Activated CD8-positive, alpha-beta T cell treated with anti-CD3 and anti-CD28 coated beads for 36 hours (primary cell): ENCODE data around the gene TUBA4A. TPM values are rescaled to one million over a fixed set of nuclear protein-coding genes. Genes with fewer than 3 reads are reported as not detected.

Experiments used
- ATAC-seq: fragments of 200-7000 bp; cut with Tn5 transposase; one replicate; pipeline ENCODE4 v1.10.0; 2021; ENCODE audit warnings: mild to moderate bottlenecking, moderate library complexity
- CTCF ChIA-PET: fragments of 350-600 bp; sonication (Branson Sonifier 250); formaldehyde crosslinking; loops from one replicate; lab custom pipeline; 2021; ENCODE audit warnings: antibody characterized with exemption; lab: Charles Lee
- POLR2A ChIA-PET: fragments of 350-600 bp; sonication (Branson Sonifier 250); formaldehyde crosslinking; loops from one replicate; lab custom pipeline; 2021; ENCODE audit warnings: antibody characterized with exemption; lab: Charles Lee
- DNase-seq: peaks from one replicate; pipeline ENCODE4 v3.0.0-alpha.2; 2020
- H3K27ac Mint-ChIP-seq: one replicate; pipeline ENCODE4 v1.8.0; 2021; ENCODE audit warnings: mild to moderate bottlenecking, mixed read lengths
- H3K27me3 Mint-ChIP-seq: one replicate; pipeline ENCODE4 v1.8.0; 2021; ENCODE audit warnings: mixed read lengths
- H3K36me3 Mint-ChIP-seq: one replicate; pipeline ENCODE4 v1.8.0; 2021; ENCODE audit warnings: low read depth, mixed read lengths
- H3K4me1 Mint-ChIP-seq: one replicate; pipeline ENCODE4 v1.8.0; 2021; ENCODE audit warnings: low read depth, mixed read lengths
- H3K4me3 Mint-ChIP-seq: one replicate; pipeline ENCODE4 v1.8.0; 2021; ENCODE audit warnings: mild to moderate bottlenecking, moderate library complexity, mixed read lengths
- H3K9me3 Mint-ChIP-seq: one replicate; pipeline ENCODE4 v1.8.0; 2021; ENCODE audit warnings: mixed read lengths
- CTCF ChIP-seq: fragments of 200-600 bp; IDR thresholded peaks from one replicate; pipeline ENCODE4 v1.8.0; 2022; ENCODE audit warnings: antibody characterized with exemption, mild to moderate bottlenecking
- intact Hi-C: fragments of 100-400 bp; cut with micrococcal nuclease; formaldehyde crosslinking; loops from one replicate; pipeline ENCODE4 v1.10.0; 2022
- total RNA-seq, 2 experiments: library from RNA; stranded (reverse); gene quantifications; one replicate each; pipeline ENCODE4 v1.2.3, GENCODE V29; 2021

TUBA4A gene
- total RNA-seq, 2 experiments from 2014 or later = 226 TPM

- peak within 1 kb of the TSS; percentile 77 for H3K4me3 Mint-ChIP-seq
- ChIA-PET CTCF (interaction anchor here (0.9 to 10.1 kb wide), 9 partner anchors 8 to 82 kb away, joined by 3 to 132 read pairs (median 6); partner anchors contain the start of gene DNAJB2), POLR2A (interaction anchor here (0.6 to 19.2 kb wide), 18 partner anchors 8 to 355 kb away, joined by 3 to 239 read pairs (median 6); partner anchors contain the start of genes ABCB6, ANKZF1, ATG9A and CNPPD1)
- DNase-seq (peak; percentile 70), ATAC-seq (peak; percentile 8)
- no peaks in the 10 kb centered on the region for H3K27me3 Mint-ChIP-seq
- intact Hi-C loops = no loop called here
- peaks cover 51% of the 10 kb centered on the region for H3K36me3 Mint-ChIP-seq
- H3K9me3 Mint-ChIP-seq = no peaks in the 10 kb centered on the region
- no peak for TF ChIP-seq CTCF
- peak within 1 kb of the TSS; percentile 94 for H3K27ac Mint-ChIP-seq
- H3K4me1 Mint-ChIP-seq = peaks cover 54% of the 10 kb centered on the region
These were observed 592 bp downstream of the TUBA4A start, which contains the start of gene TUBA4B for GRCh38 chr2:219252900-219253752. Gene TUBA4B (plus strand): TSS chr2:219253243. CDS start chr2:219253408, 165 bp downstream.

GRCh38 chr2:219252570-219252899 lies 1.2 kb downstream of the TUBA4A start:
- TF ChIP-seq CTCF = no peak
- DNase-seq (peak; percentile 69), ATAC-seq (peak; percentile 0)
- Mint-ChIP-seq H3K36me3 (peaks cover 56% of the 10 kb centered on the region), H3K4me1 (peaks cover 60% of the 10 kb centered on the region), H3K4me3 (peak overlapping the region; percentile 77), H3K9me3 (no peaks in the 10 kb centered on the region), H3K27me3 (no peaks in the 10 kb centered on the region), H3K27ac (peak overlapping the region; percentile 93)
- CTCF ChIA-PET = interaction anchor here (0.9 to 10.1 kb wide), 7 partner anchors 8 to 81 kb away, joined by 3 to 132 read pairs (median 6); partner anchors contain the start of gene DNAJB2
- intact Hi-C loops = no loop called here
- POLR2A ChIA-PET = interaction anchor here (0.6 to 19.2 kb wide), 14 partner anchors 7 to 149 kb away, joined by 3 to 239 read pairs (median 6); partner anchors contain the start of genes ABCB6, ANKZF1, ATG9A and DNAJB2

- ATAC-seq (no peak), DNase-seq (peak; percentile 55)
- peak overlapping the region; percentile 77 for H3K4me3 Mint-ChIP-seq
- no peaks in the 10 kb centered on the region for H3K27me3 Mint-ChIP-seq
- ChIA-PET CTCF (interaction anchor here (0.9 to 10.1 kb wide), 9 partner anchors 9 to 81 kb away, joined by 3 to 132 read pairs (median 6); partner anchors contain the start of gene DNAJB2), POLR2A (interaction anchor here (1.1 to 19.2 kb wide), 13 partner anchors 7 to 52 kb away, joined by 3 to 239 read pairs (median 6); partner anchors contain the start of genes ABCB6, ANKZF1, ATG9A and DNAJB2)
- TF ChIP-seq CTCF = no peak
- peaks cover 59% of the 10 kb centered on the region for H3K36me3 Mint-ChIP-seq
- no peaks in the 10 kb centered on the region for H3K9me3 Mint-ChIP-seq
- intact Hi-C loops = no loop called here
- peaks cover 65% of the 10 kb centered on the region for H3K4me1 Mint-ChIP-seq
- peak overlapping the region; percentile 93 for H3K27ac Mint-ChIP-seq
These were observed 1.6 kb downstream of the TUBA4A start for GRCh38 chr2:219252084-219252483.

- no peaks in the 10 kb centered on the region for H3K9me3 Mint-ChIP-seq
- peaks cover 64% of the 10 kb centered on the region for H3K36me3 Mint-ChIP-seq
These were observed 2.1 kb downstream of the TUBA4A start for GRCh38 chr2:219251656-219252055.

More at GRCh38 chr2:219251656-219252055, 2.1 kb downstream of the TUBA4A start:
- POLR2A ChIA-PET = interaction anchor here (1.1 to 19.2 kb wide), 9 partner anchors 9 to 48 kb away, joined by 3 to 239 read pairs (median 19); partner anchors contain the start of genes ABCB6, ANKZF1, ATG9A and DNAJB2
- Mint-ChIP-seq H3K27me3 (no peaks in the 10 kb centered on the region), H3K4me1 (peaks cover 69% of the 10 kb centered on the region), H3K4me3 (peak overlapping the region; percentile 77), H3K27ac (peak overlapping the region; percentile 93)
- TF ChIP-seq CTCF = no peak
- DNase-seq (no peak), ATAC-seq (no peak)
- CTCF ChIA-PET = interaction anchor here (1.3 to 10.1 kb wide), 7 partner anchors 9 to 81 kb away, joined by 3 to 132 read pairs (median 6); partner anchors contain the start of gene DNAJB2
- intact Hi-C loops = no loop called here
